GM12872 (cell line): ENCODE results near the gene BAZ1A.

Experiments
- TF ChIP-seq, protein P1 (sequence below): IDR thresholded peaks from 3 replicates; pipeline ENCODE4 v1.5.1; 2011; ENCODE audit warnings: low read depth, mild to moderate bottlenecking, low read length, moderate library complexity; ENCODE audit not compliant: insufficient read depth

BAZ1A gene, protein sequence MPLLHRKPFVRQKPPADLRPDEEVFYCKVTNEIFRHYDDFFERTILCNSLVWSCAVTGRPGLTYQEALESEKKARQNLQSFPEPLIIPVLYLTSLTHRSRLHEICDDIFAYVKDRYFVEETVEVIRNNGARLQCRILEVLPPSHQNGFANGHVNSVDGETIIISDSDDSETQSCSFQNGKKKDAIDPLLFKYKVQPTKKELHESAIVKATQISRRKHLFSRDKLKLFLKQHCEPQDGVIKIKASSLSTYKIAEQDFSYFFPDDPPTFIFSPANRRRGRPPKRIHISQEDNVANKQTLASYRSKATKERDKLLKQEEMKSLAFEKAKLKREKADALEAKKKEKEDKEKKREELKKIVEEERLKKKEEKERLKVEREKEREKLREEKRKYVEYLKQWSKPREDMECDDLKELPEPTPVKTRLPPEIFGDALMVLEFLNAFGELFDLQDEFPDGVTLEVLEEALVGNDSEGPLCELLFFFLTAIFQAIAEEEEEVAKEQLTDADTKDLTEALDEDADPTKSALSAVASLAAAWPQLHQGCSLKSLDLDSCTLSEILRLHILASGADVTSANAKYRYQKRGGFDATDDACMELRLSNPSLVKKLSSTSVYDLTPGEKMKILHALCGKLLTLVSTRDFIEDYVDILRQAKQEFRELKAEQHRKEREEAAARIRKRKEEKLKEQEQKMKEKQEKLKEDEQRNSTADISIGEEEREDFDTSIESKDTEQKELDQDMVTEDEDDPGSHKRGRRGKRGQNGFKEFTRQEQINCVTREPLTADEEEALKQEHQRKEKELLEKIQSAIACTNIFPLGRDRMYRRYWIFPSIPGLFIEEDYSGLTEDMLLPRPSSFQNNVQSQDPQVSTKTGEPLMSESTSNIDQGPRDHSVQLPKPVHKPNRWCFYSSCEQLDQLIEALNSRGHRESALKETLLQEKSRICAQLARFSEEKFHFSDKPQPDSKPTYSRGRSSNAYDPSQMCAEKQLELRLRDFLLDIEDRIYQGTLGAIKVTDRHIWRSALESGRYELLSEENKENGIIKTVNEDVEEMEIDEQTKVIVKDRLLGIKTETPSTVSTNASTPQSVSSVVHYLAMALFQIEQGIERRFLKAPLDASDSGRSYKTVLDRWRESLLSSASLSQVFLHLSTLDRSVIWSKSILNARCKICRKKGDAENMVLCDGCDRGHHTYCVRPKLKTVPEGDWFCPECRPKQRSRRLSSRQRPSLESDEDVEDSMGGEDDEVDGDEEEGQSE (N-terminal part only)

DNA sequence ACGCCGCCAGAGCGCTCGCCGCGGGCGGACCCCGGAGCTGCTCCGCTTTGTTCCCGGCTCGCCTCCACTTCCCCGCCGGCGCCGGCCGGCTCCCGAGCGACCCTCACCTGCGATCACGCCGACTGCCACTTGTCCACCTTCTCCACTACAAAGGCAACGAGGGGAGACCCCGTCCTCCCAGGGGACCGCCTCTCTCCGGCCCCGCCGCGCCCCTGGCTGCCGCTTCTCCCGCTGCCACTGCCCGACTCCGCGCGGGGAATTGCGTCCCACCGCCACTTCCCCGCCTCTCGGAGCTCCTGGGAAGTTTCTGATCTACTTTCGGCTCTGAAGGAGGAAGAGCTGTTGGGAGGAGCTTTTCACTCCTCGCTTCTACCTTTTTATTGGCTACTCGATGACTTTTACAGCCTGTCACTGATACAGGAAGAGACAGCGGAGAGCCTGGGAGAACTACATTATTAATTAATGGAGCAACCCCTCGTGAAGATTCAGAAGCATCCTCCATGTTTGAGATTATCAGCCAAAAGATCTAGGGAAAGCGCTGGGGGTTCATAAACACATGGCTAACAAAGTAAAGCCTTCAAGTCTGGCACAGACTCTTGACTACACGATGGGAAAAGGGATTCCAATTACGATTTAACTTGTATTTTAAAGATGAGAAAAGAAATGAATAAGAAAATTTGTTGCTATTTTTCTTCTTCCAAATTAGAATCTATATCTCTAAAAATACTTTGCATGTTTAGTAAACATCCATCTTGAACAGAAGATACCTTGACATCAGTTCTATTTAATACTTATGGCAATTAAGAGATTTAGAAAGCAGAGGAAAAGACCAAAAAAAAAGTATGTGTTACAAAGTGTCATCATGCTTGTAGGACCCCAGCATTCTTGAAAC is at the start of gene BAZ1A:
TSS of gene BAZ1A (minus strand) at position 330 of the 892 bp plus-strand sequence. CDS start 756 bp downstream, outside the sequence.
- TF ChIP-seq, protein P1, sequence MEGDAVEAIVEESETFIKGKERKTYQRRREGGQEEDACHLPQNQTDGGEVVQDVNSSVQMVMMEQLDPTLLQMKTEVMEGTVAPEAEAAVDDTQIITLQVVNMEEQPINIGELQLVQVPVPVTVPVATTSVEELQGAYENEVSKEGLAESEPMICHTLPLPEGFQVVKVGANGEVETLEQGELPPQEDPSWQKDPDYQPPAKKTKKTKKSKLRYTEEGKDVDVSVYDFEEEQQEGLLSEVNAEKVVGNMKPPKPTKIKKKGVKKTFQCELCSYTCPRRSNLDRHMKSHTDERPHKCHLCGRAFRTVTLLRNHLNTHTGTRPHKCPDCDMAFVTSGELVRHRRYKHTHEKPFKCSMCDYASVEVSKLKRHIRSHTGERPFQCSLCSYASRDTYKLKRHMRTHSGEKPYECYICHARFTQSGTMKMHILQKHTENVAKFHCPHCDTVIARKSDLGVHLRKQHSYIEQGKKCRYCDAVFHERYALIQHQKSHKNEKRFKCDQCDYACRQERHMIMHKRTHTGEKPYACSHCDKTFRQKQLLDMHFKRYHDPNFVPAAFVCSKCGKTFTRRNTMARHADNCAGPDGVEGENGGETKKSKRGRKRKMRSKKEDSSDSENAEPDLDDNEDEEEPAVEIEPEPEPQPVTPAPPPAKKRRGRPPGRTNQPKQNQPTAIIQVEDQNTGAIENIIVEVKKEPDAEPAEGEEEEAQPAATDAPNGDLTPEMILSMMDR = no peak

DNA sequence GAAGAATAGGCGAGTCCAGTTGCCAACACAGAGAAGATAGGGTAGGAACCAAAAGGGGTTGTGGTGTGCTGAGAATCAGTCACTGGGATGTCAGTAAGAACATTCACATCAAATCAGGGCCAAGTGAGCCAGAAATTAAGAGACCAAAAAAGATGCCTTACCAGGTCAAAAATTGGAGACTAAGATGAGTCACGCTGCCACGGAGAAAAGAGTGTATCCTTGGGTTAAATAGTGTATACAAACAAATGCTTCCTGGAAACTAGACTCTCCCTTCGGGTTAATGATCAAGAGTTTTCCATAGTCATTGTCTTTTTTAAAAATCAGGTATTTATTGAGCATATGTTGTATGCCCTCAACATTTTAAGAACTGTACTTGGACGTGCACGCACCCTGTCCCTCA is 45.2 kb upstream of the BAZ1A start:
- TF ChIP-seq, protein P1 = no peak

DNA sequence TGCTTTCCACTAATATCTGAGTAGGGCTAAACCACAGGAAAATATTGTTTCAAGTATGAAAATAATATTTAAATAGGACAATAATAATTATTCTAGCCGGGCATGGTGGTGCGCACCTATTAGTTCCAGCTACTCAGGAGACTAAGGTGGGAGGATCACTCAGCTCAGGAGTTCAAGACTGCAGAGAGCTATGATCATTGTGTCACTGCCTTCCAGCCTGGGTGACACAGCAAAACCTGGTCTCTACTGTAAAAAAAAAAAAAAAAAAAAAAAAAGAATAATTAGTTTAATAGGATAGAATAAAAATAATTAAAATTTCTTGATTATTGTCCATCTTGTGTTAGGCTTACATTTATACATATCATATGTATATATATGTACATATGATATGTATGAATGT is 38.5 kb upstream of the BAZ1A start:
- TF ChIP-seq, protein P1 = no peak

DNA sequence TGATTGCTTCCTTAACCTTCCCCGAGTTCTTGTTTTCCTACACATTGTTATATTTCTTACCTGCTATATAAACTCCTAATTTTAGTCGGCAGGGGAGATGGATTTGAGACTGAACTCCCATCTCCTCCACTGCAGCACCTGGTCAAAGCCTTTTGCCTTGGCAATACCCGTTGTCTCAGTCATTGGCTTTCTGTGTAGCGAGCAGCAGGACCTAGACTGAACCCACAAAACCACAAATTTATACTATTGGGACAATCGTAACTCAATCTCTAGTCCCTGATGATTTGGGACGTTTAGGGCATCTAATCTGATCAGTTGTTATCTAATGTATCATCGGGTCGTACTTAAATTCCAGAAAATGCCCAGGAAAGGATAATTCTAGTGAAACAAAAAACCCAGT is 37.8 kb upstream of the BAZ1A start:
- TF ChIP-seq, protein P1 = no peak

DNA sequence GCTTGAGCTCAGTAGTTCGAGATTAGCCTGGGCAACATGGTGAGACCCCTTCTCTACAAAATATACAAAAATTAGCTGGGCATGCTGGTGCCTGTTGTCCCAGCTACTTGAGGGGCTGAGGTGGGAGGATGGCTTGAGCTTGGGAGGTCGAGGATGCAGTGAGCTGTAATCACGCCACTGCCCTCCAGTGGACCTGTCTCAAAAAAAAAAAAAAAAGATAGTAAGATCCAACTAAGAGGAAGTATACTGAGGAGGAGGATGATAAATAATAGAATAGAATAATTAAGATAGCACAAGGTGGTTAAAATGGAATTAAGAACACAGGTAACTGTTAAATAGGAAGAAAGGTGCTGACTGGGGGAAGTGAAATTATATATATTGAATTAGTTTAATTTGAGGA is 37.0 kb upstream of the BAZ1A start:
- TF ChIP-seq, protein P1 = 0 out of 3 replicates have a peak, but pooled peaks have one; percentile 14

DNA sequence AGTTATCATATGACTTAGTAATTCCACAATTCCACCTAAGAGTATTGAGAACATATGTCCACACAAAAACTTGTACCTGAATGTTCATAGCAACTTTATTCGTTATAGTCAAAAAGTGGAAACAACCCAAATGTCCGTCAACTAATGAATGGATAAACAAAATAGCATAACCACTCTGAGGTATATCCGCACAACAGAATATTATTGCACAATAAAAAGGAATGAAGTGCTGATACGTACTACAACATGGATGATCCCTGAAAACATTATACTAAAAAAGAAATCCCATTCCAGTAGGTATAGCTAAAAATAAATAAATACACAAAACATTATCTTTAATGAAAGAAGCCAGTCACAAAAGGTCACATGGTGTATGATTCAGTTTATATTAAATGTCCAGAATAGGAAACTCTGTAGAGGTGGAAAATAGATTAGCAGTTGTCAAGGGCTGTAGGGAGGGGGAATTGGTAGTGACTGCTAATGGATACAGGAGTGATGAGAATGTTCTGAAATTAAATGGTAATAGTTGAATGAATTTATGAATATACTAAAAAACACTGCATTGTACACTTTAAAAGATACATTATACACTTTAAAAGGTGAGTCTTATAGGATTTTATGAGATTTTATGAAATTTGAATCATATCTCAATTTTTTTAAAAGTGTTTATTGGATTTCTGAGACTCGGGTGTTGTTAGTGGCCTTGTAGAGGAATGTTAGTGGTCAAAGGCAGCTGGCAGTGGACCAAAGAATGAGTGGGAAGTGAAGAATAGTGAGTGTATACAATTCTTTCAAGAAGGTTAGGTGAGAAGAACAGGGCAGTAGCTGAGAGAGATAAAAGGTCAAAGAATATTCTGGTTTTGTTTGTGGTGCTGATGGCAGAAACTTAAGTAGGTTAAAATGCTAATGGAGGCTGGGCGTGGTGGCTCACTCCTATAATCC is 36.3 kb upstream of the BAZ1A start:
- TF ChIP-seq, protein P1 = no peak
